A204.1 (cell line): ENCODE data around the gene MEST.
"Not testable (repeated sequence)": the region's sequence is repeated elsewhere in the genome, so short reads cannot be mapped to it uniquely, and the experiment has no call there.

Source experiments
- FAIRE-seq: peaks from 2 replicates; lab custom pipeline; 2012; peaks lifted over from hg19 to GRCh38; lab: Jason Lieb, UNC

MEST gene, protein sequence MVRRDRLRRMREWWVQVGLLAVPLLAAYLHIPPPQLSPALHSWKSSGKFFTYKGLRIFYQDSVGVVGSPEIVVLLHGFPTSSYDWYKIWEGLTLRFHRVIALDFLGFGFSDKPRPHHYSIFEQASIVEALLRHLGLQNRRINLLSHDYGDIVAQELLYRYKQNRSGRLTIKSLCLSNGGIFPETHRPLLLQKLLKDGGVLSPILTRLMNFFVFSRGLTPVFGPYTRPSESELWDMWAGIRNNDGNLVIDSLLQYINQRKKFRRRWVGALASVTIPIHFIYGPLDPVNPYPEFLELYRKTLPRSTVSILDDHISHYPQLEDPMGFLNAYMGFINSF

DNA sequence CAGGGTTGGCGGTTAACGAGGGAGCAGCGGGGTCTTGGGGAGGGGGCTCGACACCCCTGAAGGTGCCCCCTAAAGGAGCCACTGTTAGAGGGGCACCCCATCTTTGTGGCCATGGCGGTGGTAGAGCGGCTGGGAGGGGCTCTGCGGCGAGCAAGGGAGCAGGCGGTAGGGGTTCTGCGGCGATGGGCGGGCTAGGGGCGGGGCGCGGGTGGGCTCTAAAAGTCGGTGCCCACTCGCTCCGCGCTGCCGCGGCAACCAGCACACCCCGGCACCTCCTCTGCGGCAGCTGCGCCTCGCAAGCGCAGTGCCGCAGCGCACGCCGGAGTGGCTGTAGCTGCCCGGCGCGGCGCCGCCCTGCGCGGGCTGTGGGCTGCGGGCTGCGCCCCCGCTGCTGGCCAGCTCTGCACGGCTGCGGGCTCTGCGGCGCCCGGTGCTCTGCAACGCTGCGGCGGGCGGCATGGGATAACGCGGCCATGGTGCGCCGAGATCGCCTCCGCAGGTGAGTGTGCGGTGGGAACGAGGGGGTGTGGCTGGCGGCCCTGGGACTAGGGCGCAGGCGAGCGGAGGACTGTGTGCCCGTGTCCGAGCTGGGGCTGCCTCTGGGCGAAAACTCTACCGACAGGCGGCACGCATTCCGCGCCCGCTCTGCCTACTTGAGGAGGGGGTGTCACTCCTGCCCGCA, at the start of gene MEST:
Gene MEST, plus strand, starts transcription at position 245 of the 682 bp plus-strand sequence. Its CDS starts 229 bp downstream, at position 474.
- FAIRE-seq, result no peak

DNA sequence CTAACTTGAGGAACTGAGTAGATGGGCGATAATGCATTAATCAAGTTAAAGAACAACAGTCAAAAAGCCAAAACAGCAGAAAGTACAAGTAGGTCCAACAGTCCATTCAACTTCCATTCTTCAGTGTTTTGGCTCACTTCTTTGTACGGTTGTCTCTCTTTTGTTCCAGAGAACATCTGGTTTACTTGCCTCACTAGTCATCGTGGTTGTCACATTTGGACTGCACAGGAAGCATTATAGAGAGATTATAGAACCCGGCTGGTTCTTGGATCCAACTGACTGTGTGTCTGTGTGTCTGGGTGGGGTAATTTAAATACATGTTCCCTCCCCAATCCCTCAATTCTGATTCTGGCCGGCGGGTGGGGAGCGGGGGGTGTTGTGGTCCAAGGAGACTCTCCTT, 49.3 kb upstream of the MEST start:
- FAIRE-seq, result no peak

DNA sequence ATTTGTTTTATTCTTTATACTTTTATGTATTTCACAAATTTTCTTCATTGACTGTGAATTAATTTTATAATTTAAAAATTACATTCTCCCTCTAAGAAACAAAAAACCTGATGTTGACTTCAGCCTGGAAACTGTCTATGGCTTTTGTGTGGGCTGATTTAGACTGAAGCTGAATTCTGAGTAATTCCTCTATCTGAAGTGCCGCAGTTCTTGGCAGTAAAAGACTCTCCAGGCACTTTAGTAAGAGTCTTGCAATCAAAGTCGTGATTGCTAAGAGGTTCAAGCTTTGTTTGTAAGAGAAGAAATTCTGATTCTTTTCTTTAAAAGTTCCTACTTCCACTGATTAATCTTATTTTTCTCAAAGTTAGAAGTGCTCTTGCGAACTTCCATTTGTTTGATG, 47.7 kb upstream of the MEST start:
- FAIRE-seq, result no peak

DNA sequence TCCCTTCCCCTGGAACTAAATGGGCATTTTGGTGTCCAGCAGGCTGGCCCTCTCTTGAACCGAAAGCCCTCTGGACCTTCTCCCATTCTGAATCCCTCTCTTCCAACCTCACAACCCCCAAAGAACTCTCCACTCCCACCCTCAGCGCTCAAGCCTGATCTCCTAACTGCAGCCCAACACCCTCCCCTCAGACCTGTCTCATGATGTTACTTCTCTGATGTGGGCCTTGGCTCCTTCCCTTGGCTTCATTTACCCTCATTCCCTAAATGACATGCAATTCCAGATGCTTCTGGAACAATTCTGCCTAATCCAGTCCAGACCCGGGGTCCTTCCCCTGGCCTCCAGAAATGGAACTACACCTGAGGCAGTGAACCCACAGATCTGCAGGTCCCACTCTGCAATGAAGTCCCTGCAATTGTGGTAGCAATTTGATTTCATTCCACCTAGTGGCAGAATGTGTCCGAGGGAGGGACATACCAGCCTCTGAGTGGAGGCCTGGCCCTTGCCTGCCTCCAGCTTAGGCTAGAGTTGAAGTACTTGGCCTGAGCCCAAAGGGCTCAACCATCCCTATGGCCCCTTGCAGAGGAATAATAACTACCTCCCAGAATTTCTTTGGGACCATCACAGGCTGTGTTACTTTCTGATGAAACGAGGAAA, 47.0 kb upstream of the MEST start:
- FAIRE-seq, result no peak

DNA sequence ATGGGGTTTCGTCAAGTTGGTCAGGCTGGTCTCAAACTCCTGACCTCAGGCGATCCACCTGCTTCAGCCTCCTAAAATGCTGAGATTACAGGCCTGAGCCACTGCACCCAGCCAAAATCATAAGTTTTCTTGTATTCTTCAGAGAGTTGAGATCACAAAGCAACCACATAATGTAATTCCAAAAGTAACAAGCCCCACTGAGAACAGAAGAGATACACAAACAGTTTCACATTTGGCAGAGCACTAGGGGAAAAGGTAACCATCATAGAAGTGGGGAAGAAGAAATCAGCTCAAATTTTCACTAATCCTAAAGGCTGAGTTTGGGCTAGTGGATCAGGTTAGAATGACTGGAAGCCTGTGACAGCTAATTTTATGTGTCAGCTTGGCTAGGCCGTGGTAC, 45.6 kb upstream of the MEST start:
- FAIRE-seq, result no peak

DNA sequence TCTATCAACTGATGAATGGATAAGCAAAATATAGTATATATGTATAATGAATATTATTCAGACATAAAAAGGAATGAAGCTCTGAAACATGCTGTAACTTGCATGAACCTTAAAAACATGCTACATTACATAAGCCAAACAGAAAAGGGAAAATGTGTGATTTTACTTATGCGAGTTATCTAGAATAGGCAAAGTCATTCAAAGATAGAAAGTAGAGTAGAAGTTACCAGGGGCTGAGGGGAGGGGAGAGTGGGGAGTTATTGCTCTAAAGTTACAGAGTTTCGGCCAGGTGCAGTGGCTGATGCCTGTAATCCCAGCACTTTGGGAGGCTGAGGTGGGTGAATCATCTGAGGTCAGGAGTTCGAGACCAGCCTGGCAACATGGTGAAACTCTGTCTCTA, 40.5 kb upstream of the MEST start:
- not testable (repeated sequence) for FAIRE-seq

DNA sequence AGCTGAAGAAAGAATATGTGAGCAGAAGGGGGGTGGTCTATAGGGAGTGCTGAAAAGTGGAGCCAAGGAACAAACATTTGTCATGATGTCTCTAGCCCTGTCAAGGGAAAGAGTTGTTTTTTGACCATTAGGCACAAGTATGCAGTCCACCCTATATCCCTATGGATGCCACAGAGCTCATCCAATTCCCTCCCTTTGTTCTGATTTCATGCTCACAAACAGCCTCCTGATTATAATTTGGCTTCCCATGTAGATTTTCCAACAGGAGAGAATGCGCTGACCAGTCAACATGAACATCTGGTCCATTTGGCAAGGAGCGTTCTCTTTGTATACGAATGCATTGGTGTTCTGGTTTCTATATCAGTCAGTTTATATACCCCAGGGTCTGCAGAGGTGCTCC, 38.9 kb upstream of the MEST start:
- no peak for FAIRE-seq

DNA sequence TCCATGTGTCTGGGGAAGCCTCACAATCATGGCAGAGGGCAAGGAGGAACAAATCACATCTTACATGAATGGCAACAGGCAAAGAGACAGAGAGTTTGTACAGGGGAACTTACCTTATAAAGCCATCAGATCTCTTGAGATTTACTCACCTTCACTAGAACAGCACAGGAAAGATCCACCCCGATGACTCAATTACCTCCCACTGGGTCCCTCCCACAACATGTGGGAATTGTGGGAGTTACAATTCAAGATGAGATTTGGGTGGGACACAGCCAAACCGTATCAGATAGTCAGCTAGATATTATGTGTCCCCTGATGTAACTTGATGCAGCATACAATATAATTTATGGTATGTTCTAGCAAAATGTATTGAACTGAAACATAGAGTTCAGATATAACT, 36.9 kb upstream of the MEST start:
- FAIRE-seq, result no peak

DNA sequence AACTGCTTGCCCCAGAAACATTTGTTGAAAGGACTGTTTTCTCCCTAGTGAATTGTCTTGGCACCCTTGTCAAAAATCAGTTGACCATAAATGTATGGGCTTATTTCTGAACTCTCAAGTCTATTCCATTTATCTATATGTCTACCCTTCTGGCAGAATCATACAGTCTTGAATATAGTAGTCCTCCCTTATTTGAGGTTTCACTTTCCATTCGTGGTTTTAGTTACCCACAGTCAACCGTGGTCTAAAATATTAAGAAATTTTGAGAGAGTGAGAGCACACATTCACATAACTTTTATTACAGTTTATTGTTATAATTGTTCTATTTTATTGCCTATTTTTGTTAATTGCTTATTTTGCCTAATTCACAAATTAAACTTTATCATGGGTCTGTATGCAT, 33.6 kb upstream of the MEST start:
- no peak for FAIRE-seq

DNA sequence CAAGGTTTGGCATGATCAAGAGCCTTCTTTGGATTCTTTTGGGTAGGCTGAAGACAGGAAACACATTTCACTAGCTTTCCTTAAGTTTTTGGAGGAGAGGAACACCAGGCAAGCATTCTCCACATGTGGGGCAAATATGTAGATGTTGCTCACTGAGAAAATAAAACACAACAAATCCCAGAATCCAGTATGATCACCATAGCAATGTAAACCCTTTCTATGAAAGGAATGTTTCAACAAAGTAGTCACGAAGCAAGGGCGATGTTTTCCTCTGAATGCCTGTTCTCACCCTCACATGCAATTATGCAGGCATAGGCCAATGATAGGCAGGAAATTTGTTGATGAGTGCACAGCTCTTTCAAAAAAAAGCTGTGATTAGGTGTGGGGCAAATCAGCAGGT, 30.6 kb upstream of the MEST start:
- no peak for FAIRE-seq

DNA sequence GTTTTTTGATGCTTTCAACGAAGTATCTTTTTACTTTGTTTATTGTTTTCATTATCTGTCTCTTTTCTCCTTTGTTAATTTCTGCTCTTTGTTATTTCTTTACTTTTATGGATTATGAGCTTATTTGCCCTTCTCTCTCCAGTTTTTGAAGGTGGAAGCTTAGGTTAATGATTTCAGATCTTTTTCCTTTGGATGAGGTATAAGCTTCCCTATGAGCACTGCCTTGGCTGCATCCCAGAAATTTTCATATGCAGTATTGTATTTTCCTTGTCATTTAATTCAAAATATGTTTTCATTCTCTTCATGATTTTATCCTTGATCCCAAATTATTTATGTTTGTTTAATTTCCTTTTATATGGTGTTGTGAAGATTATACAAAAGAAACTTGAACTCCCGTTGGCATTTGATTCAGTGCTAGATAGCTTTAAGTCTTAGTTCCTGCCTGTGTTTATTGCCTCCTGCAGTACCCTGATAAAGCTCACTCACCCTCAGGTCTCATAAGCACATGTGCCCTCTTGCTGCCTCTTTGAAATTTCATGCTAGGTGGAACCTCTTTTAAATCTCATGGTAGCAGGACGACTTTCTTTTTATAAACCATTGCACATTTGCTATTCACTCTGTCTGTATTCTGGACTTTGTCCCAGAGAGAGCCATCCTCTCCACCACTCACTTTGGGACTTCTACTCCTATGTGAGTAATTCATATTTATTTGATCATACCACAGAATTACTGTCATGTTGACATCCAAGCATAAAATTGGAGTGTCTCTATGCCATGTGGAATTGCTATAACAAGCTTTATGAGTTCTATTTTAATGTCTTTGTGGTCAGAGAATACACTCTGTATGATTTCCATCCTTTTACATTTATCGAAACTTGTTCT, 28.1 kb upstream of the MEST start:
- no peak for FAIRE-seq

DNA sequence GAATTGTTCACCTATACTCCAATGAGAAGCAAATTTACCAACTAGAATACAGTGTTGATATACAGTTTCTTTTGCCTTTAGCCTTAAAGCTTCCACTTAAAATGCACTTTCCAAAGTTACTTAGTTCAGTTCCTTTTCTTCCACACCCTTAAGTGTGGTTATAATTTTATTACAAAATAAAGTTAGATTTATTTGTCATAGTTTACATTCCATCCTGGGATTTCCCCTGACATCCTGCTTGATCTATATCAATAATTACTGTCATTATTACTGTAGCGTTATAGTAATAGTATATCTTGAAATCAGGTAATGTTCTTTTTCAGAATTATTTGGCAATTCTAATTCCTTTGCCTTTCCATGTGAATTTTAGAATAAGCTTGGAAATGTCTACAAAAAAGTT, 23.3 kb upstream of the MEST start:
- no peak for FAIRE-seq

DNA sequence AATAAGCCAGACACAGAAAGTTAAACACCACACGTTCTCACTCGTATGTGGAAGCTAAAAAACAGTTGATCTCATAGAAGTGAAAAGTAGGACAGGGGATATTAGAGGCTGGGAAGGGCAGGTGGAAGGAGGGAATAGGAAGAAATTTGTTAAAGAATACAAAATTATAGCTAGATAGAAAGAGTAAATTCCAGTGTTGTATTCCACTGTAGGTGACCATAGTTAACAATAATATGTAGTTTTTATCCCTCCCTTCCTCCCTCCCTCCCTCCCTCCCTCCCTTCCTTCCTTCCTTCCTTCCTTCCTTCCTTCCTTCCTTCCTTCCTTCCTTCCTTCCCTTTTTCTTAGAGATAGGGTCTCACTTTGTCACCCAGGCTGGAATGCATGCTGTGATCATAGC, 19.9 kb upstream of the MEST start:
- FAIRE-seq, result no peak

DNA sequence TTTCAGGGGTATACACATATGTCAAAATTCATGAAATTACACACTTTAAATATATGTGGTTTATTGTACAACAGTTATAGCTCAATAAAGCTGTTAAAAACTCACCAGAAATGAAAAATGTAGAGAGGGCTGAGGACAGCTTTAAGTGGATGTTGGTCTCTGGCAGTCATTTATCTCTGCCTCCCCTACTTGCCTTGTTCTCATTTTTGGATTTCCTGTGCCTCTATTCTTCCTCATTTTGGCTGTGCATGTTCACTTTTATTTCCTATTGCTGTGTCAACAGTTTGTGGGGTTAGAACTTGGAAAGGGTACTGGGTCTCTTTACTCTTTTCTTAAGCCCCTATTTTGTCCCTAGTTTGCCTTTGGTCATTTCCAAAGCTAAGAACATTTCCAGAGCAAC, 18.6 kb upstream of the MEST start:
- FAIRE-seq, result no peak

DNA sequence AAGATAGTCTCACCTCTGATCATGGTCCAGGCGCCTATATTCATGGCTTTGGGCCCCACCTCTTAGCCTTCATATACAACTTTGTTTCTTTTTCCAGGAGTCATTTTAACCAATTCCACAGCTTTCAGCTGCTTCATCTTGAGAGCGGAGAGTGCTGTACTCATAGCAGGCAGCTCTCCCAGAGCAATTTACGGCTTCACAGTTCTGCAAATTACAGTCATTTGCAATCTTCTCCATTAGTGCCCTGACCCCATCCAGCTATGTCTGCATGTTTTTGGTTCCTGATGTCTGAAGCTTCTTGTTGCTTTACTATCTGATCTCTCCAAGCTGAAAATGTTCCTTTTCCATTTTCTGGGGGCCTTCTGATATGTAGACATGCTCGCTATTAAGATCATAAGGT, 18.0 kb upstream of the MEST start:
- no peak for FAIRE-seq

DNA sequence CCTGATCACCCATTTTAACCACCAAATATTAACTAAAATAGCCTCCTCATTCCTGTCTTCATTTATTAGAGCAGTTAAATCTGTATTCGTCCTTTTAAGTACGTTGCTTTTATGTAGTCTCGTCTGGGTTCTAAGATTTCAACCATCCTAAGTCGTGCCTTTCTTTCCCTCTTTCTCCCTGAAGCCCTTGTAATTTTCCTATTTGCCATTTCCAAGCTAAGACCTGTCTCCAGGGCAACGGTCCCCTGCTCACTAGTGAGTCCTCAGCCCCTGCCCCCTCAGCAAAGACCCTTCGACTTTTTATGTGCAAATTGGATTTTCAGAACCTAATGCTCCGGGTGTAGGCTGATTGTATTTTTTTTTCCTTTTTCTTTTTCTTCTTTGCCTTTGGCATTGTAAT, 16.1 kb upstream of the MEST start:
- no peak for FAIRE-seq

DNA sequence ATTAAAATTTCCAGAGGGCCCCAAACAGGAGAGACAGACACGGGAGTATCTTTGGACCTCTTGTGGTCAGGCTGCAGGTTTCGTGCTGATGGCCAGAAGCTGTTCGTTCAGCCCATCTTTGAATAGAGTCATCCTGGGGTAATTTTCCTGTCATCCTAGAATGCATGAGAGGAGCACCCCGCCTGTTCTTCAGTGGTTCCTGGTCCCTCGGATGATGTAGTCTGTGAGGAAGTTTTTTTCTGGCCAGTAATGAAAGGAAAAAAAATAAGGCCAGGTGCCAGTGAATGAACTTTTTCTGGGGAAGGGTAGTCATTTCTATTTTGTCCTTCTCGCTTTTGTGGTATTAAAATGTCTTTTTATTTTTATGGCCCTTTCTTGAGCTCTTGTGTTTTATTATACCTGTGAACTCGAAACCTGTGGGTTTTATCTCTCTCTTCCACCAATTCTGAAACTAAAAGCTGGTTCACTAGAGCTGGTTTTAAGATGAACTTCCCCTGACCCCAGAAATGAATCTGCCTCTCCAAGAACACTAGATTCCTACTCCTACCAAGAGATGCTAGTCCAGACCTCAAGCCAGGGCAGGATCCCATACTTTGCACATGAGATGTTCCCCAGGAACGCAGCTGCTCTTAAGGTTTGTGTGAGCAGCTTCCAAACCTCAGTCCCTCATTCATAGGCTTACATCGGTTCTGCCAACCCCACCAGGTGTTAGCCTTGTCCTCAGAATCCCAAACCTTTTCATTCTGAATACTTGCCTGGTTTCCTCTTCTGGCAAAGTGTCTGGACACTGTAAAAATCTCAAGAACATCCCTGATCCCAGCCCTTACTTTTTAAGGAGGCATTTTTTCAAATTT, 15.4 kb upstream of the MEST start:
- no peak for FAIRE-seq

DNA sequence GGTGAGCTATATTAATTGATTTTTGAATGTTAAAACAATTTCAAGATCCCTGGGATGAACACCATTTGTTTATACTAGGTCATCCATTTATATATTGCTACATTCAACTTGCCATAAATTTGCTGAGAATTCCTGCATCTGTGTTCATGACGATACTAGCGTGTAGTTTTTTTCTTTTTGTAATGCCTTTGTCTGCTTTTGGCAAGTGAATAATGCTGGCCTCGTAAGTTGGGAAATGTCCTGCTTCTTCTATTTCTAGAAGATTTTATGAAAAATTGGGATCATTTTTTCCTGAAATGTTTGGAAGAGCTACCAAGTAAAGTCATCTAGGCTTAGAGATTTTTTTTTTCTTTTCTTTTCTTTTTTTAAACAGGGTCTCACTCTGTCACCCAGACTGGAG, 12.9 kb upstream of the MEST start:
- FAIRE-seq, result no peak

DNA sequence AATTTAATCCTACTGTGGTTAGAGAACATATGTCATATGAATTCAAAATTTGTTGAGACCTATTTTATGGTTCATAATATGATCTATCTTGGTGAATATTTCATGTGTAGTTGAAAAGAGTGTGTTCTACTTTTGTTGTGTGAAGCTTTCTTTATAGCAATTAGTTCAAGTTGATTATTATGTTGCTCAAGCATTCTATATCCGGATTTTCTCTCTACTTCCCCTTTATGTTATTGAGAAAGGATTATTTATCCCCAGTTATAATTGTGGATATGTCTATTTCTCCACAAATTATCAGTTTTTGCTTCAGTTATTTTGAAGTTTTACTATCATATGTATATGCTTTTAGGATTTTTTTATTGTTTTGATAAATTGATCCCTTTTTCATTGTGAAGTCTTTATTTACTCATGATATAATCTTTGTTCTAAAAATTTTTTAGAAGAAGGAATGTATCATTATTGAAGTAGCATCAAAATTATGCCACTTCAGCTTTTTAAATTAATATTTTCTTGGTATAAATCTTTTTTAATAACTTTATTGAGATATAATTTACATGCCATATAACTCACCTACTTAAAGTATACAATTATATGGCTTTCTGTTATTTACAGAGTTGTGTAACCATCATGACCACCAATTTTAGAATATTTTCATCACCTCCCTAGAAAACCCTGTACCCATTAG, 12.0 kb upstream of the MEST start:
- peak; percentile 91 for FAIRE-seq

DNA sequence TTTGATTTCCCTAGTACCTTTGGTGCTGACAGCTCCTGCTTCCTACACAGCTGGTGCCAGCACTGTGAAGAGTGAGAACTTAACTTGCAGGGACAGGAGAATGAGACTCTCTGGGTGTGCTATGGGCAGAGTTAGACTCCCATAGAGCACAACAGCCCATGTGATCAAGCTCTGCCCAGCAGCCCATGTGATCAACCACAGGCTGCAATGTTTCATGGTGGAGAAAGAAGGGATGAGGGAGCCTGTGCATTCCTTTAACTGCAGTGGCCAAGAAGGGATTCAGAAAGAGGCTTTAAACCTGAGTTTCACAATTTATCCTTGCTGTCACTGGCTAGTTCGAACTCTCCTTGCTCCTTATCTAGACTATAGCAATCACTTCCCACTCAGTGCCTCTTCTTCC, 10.0 kb upstream of the MEST start:
- no peak for FAIRE-seq

DNA sequence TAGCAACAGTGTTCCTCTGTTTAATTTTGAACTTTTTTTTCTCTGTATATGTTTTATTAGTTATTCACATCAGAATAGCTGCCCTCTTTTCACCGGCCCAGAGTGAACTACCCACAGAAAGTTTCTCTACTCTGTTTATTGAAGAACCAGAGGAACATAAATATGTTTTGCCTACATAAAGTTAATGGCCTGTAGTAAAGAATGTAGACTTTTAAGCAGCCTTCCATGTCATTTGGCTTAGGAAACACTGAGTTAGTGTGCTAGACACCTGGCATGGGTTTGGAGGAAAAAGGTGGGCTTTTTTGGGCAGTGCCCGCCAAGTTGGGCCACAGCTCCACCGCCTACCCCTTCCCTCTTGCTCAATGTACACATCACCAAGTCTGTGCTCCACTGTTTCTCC, 8.9 kb upstream of the MEST start:
- no peak for FAIRE-seq
